B cell (primary cell): ENCODE data around the gene PDZD7. TPM values are rescaled to one million over a fixed set of nuclear protein-coding genes. Genes with fewer than 3 reads are reported as not detected.
A peak's percentile ranks its signal among the peaks of the same experiment; 100 is the strongest.

Experiments
- ATAC-seq: fragments of 200-7000 bp; cut with Tn5 transposase; one replicate; pipeline ENCODE4 v1.10.0; 2021; ENCODE audit warnings: low read depth, mild to moderate bottlenecking, moderate number of reproducible peaks, moderate library complexity
- CTCF ChIA-PET: fragments of 350-600 bp; sonication (Branson Sonifier 250); formaldehyde crosslinking; loops from one replicate; lab custom pipeline; 2021; ENCODE audit warnings: antibody characterized with exemption, inconsistent platforms; lab: Charles Lee
- POLR2A ChIA-PET: fragments of 350-600 bp; sonication (Branson Sonifier 250); formaldehyde crosslinking; loops from one replicate; lab custom pipeline; 2021; ENCODE audit warnings: antibody characterized with exemption; lab: Charles Lee
- DNase-seq: peaks from one replicate; pipeline ENCODE4 v3.0.0; 2013
- H2AFZ ChIP-seq: 2 replicates; pipeline ENCODE4 v1.6.1; 2012; ENCODE audit warnings: mild to moderate bottlenecking, low read depth, low read length; ENCODE audit not compliant: insufficient read depth, poor library complexity, severe bottlenecking
- H3K27ac ChIP-seq, 2 donors: 1 replicate in 1 of 2; 2 replicates in 1 of 2; pipeline ENCODE4 v1.5.1; 2012 to 2013; ENCODE audit warnings: low read length in 2 of 2, mild to moderate bottlenecking in 2 of 2, moderate library complexity in 1 of 2
- H3K27me3 ChIP-seq, 4 experiments: fragments of 200-600 bp in 1 of 4; sonication (generic) in 1 of 4; replicated peaks in 1 of 4; 1 replicate in 2 of 4; 2 replicates in 2 of 4; pipeline versions ENCODE4 v1.6.1 to v1.7.0; 2013 to 2016; ENCODE audit warnings: low read length in 3 of 4, mild to moderate bottlenecking in 2 of 4, mixed read lengths in 1 of 4, moderate library complexity in 1 of 4; ENCODE audit not compliant: insufficient read depth in 4 of 4, control insufficient read depth in 3 of 4; ENCODE audit errors: control extremely low read depth in 1 of 4
- H3K36me3 ChIP-seq, 2 experiments: replicated peaks in 1 of 2; 1 replicate in 1 of 2; 2 replicates in 1 of 2; pipeline versions ENCODE4 v1.6.1 to v1.7.1; 2013; ENCODE audit warnings: low read length in 1 of 2; ENCODE audit not compliant: insufficient read depth in 2 of 2, control insufficient read depth in 1 of 2; ENCODE audit errors: control extremely low read depth in 1 of 2, extremely low read depth in 1 of 2
- H3K4me1 ChIP-seq, 2 donors: fragments of 200-600 bp in 1 of 2; sonication (generic) in 1 of 2; 1 replicate in 1 of 2; 2 replicates in 1 of 2; pipeline versions ENCODE4 v1.5.1 to v1.6.1; 2013 to 2017; ENCODE audit warnings: low read length in 2 of 2; ENCODE audit not compliant: control insufficient read depth in 2 of 2, insufficient read depth in 2 of 2
- H3K4me2 ChIP-seq: replicated peaks from 2 replicates; pipeline ENCODE3; 2012; ENCODE audit warnings: mild to moderate bottlenecking, low read depth, low read length; ENCODE audit not compliant: poor library complexity, severe bottlenecking
- H3K4me3 ChIP-seq, 5 experiments: fragments of 200-600 bp in 1 of 5; sonication (generic) in 1 of 5; 1 replicate in 3 of 5; 2 replicates in 2 of 5; pipeline versions ENCODE4 v1.5.1 to v1.7.0; 2011 to 2016; ENCODE audit warnings: low read length in 4 of 5, mild to moderate bottlenecking in 4 of 5, low read depth in 2 of 5, control low read depth in 1 of 5, moderate library complexity in 1 of 5; ENCODE audit not compliant: insufficient read depth in 1 of 5; ENCODE audit errors: control extremely low read depth in 1 of 5, extremely low read depth in 1 of 5
- H3K79me2 ChIP-seq: fragments of 200-600 bp; sonication (generic); one replicate; pipeline ENCODE4 v1.6.0; 2016; ENCODE audit warnings: low read length; ENCODE audit not compliant: control insufficient read depth, insufficient read depth
- H3K9ac ChIP-seq: fragments of 200-600 bp; sonication (generic); 2 replicates; pipeline ENCODE4 v1.6.1; 2017; ENCODE audit warnings: mild to moderate bottlenecking, low read length, moderate library complexity
- H3K9me3 ChIP-seq, 3 donors: one replicate each; pipeline versions ENCODE4 v1.6.1 to v1.7.1; 2013; ENCODE audit warnings: low read length in 2 of 3; ENCODE audit not compliant: control insufficient read depth in 2 of 3, insufficient read depth in 1 of 3; ENCODE audit errors: control extremely low read depth in 1 of 3
- H4K20me1 ChIP-seq: 2 replicates; pipeline ENCODE4 v1.6.0; 2012; ENCODE audit warnings: mild to moderate bottlenecking, low read length; ENCODE audit not compliant: insufficient read depth, control insufficient read depth, poor library complexity, severe bottlenecking
- H3K27ac Mint-ChIP-seq: one replicate; pipeline ENCODE4 v1.8.0; 2021; ENCODE audit warnings: mixed read lengths
- H3K27me3 Mint-ChIP-seq: one replicate; pipeline ENCODE4 v1.8.0; 2021; ENCODE audit warnings: mixed read lengths
- H3K4me1 Mint-ChIP-seq: one replicate; pipeline ENCODE4 v1.8.0; 2021; ENCODE audit warnings: mixed read lengths
- H3K4me3 Mint-ChIP-seq: one replicate; pipeline ENCODE4 v1.8.0; 2021; ENCODE audit warnings: mixed read lengths
- H3K9me3 Mint-ChIP-seq: one replicate; pipeline ENCODE4 v1.8.0; 2022; ENCODE audit warnings: mixed read lengths; ENCODE audit not compliant: insufficient read depth
- CTCF ChIP-seq: fragments of 200-600 bp; IDR thresholded peaks from one replicate; pipeline ENCODE4 v1.8.0; 2022; ENCODE audit warnings: antibody characterized with exemption, mild to moderate bottlenecking
- EZH2 ChIP-seq: IDR thresholded peaks from 2 replicates; pipeline ENCODE4 v1.6.1; 2012; ENCODE audit warnings: borderline replicate concordance, low read depth, mild to moderate bottlenecking, moderate library complexity, low read length; ENCODE audit not compliant: insufficient read depth, poor library complexity, severe bottlenecking
- WGBS: methylation state at CpG from one replicate; pipeline ENCODE4 v1.1.5; 2013; ENCODE audit warnings: missing lambda C conversion rate; ENCODE audit not compliant: insufficient coverage; 5-methylcytosine and 5-hydroxymethylcytosine counted together
- intact Hi-C: fragments of 100-400 bp; cut with micrococcal nuclease; formaldehyde crosslinking; loops from one replicate; pipeline ENCODE4 v1.10.0; 2022
- polyA plus RNA-seq: library from polyadenylated mRNA; depleted of rRNA; stranded (reverse); fragments of >200 nt; gene quantifications from 2 replicates; pipeline ENCODE4 v1.2.3, GENCODE V29; 2012
- total RNA-seq, 2 donors: library from RNA; stranded (reverse); fragments of 120-200 nt in 1 of 2; gene quantifications; 1 replicate in 1 of 2; 2 replicates in 1 of 2; pipeline versions ENCODE4 v1.2.3 to v1.2.4, GENCODE V29; 2013 to 2022

PDZD7 gene
- total and polyA plus RNA-seq, 2 donors (not counting 1 experiment from before 2014, with no cell fraction given): 0.64 to 0.69 TPM

GRCh38 chr10:101060951-101061623, 30.2 kb upstream of the PDZD7 start:
- peak overlapping the region; percentile 94 for H3K27ac Mint-ChIP-seq
- H2AFZ ChIP-seq: peak overlapping the region; percentile 95
- ChIA-PET CTCF (interaction anchor here (0.6 to 16.1 kb wide), 17 partner anchors 8 to 1074 kb away, joined by 3 to 306 read pairs (median 4); partner anchors contain the start of genes PDZD7 and SFXN3), POLR2A (interaction anchor here (0.8 to 3.8 kb wide), 4 partner anchors 9 to 81 kb away, joined by 3 to 20 read pairs (median 6); partner anchors contain the start of genes PDZD7 and SFXN3)
- WGBS: under 1% methylated on average over 67 of the region's 67 CpGs
- peaks cover 3% of the 10 kb centered on the region for H3K79me2 ChIP-seq
- H3K9me3 ChIP-seq: peaks cover 0 to 6% (median 0%) of the 10 kb centered on the region in 3 donors
- H3K9me3 Mint-ChIP-seq: no peaks in the 10 kb centered on the region
- H3K4me1 ChIP-seq: peaks cover 36 to 44% of the 10 kb centered on the region in 2 donors
- TF ChIP-seq CTCF (no peak), EZH2 (no peak)
- peaks cover 5% of the 10 kb centered on the region for H4K20me1 ChIP-seq
- peak overlapping the region; percentile 72 for H3K4me2 ChIP-seq
- intact Hi-C loops: loop anchor here (1.0 to 10.0 kb wide), 11 partner anchors 7 to 996 kb away; partner anchors contain the start of genes ARMH3, LZTS2, MRPL43 and TWNK
- peak; percentile 82 for DNase-seq
- H3K27ac ChIP-seq: peak overlapping the region; percentile 79 to 85
- no peaks in the 10 kb centered on the region for H3K36me3 ChIP-seq
- peaks cover 41% of the 10 kb centered on the region for H3K4me1 Mint-ChIP-seq
- ATAC-seq: peak; percentile 75
- peak overlapping the region; percentile 86 for H3K9ac ChIP-seq
- peak overlapping the region; percentile 93 to 100 (median 97) for H3K4me3 ChIP-seq
- H3K27me3 Mint-ChIP-seq: peaks cover 22% of the 10 kb centered on the region
- H3K27me3 ChIP-seq: peaks cover 0 to 37% (median 13%) of the 10 kb centered on the region in 4 experiments
- H3K4me3 Mint-ChIP-seq: peak overlapping the region; percentile 97
